OCI-LY7 (cell line): ENCODE results near the gene HMGB1.

Experiments
- EZH2phosphoT487 ChIP-seq: fragments of 200-600 bp; sonication (generic); IDR thresholded peaks from 2 replicates; pipeline ENCODE4 v1.6.1; 2018; ENCODE audit warnings: low read depth, borderline replicate concordance, mild to moderate bottlenecking, mixed run types, antibody characterized with exemption, low read length, moderate library complexity, mixed read lengths
- TF ChIP-seq, protein P1 (sequence below): fragments of 200-600 bp; sonication (generic); conservative IDR thresholded peaks from 2 replicates; pipeline ENCODE4 v1.5.1; 2014; ENCODE audit warnings: mild to moderate bottlenecking, antibody characterized with exemption, low read length, moderate library complexity, mixed read lengths

DNA sequence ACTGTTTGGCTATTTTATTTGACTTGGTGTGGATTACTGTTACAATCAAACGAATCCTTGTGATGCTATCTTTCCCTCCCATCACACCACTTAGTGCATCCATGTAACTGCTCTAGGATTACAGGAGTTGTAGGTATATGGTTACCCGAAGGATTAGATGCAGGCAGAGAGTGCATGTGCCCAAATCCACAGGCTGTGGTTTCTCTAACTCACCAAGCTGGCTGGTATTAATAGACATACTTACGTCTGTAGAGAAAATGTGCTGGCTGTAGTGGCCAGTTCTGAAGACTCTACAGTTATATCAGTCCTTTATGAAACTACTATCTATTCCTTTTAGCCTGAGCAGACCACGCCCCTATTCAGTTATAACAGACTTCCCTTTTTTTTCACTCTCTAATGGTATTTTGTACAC lies 1.1 kb upstream of the HMGB1 start:
- TF ChIP-seq, protein P1, sequence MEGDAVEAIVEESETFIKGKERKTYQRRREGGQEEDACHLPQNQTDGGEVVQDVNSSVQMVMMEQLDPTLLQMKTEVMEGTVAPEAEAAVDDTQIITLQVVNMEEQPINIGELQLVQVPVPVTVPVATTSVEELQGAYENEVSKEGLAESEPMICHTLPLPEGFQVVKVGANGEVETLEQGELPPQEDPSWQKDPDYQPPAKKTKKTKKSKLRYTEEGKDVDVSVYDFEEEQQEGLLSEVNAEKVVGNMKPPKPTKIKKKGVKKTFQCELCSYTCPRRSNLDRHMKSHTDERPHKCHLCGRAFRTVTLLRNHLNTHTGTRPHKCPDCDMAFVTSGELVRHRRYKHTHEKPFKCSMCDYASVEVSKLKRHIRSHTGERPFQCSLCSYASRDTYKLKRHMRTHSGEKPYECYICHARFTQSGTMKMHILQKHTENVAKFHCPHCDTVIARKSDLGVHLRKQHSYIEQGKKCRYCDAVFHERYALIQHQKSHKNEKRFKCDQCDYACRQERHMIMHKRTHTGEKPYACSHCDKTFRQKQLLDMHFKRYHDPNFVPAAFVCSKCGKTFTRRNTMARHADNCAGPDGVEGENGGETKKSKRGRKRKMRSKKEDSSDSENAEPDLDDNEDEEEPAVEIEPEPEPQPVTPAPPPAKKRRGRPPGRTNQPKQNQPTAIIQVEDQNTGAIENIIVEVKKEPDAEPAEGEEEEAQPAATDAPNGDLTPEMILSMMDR: no peak
- TF ChIP-seq EZH2phosphoT487: no peak
